Omental fat pad (tissue), 4 donors: ENCODE results near the gene DOCK7. TPM values are rescaled to one million over a fixed set of nuclear protein-coding genes. Genes with fewer than 3 reads are reported as not detected.

Experiments
- ATAC-seq: fragments of 150-250 bp; one replicate; pipeline ENCODE4 v1.9.1; 2016; ENCODE audit warnings: mild to moderate bottlenecking, moderate library complexity; ENCODE audit not compliant: low FRiP score
- DNase-seq: peaks from one replicate; pipeline ENCODE4 v3.0.0-alpha.2; 2019; ENCODE audit warnings: low spot score
- total RNA-seq, 4 donors: library from RNA; depleted of rRNA; stranded (reverse); fragments of >200 nt; gene quantifications; one replicate each; pipeline ENCODE4 v1.1.0, GENCODE V29; 2016
- TF ChIP-seq, protein P1 (sequence below), 3 donors: fragments of 450-650 bp; IDR thresholded peaks; one replicate each; pipeline ENCODE4 v1.5.1; 2016 to 2017; ENCODE audit warnings: antibody characterized with exemption in 3 of 3, mild to moderate bottlenecking in 3 of 3, moderate library complexity in 2 of 3

Gene DOCK7
- total RNA-seq, 4 donors from 2014 or later = 29.1 to 55.2 (median 31.0) TPM

DNA sequence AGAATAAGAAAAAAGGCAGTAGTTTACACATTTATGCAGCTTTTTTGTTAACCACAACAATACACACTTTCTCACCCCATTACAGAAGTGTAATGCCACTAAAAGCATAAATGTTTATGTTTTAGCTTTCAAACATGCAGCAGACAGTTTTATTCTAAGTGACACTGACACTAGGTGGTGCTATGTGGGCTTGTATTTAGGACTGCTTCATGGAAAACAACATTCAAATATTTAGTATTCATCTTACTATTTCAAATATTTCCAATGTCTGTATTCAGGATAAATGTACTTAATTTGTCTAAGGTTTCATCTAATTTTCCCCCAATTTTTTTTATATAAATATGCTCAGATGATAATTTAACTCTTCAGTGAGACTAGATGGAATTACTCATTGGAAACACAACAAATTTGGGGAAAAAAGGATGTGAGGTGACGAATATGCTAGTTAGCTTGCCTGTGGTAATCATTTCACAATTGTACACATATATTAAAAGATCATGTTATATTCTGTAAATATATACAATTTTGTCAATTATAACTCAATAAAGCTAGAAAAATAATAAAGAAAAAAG lies 179.9 kb downstream of the DOCK7 start:
- DNase-seq (no peak), ATAC-seq (no peak)
- TF ChIP-seq, protein P1, sequence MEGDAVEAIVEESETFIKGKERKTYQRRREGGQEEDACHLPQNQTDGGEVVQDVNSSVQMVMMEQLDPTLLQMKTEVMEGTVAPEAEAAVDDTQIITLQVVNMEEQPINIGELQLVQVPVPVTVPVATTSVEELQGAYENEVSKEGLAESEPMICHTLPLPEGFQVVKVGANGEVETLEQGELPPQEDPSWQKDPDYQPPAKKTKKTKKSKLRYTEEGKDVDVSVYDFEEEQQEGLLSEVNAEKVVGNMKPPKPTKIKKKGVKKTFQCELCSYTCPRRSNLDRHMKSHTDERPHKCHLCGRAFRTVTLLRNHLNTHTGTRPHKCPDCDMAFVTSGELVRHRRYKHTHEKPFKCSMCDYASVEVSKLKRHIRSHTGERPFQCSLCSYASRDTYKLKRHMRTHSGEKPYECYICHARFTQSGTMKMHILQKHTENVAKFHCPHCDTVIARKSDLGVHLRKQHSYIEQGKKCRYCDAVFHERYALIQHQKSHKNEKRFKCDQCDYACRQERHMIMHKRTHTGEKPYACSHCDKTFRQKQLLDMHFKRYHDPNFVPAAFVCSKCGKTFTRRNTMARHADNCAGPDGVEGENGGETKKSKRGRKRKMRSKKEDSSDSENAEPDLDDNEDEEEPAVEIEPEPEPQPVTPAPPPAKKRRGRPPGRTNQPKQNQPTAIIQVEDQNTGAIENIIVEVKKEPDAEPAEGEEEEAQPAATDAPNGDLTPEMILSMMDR (IDR thresholded peaks at IDR 0.05) = no peak

DNA sequence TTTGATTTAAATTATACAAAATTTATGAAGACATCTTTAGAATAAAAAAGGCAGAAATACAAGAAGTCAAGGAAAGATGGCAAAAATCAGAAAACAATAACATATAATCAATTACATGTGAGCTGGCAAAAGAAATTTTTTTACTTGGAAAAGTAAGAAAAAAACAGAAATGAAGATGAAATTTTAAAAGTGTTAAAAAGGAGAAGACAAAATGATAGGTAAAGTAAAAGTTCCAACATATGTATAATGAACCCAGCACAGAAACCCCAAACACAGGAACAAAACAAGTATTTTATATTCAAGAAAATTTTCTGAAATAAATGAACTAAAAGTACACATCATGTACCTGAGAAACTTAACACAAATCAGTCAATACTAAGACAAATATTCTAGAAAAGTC lies 188.0 kb downstream of the DOCK7 start:
- TF ChIP-seq, protein P1 (IDR thresholded peaks at IDR 0.05) = no peak
- no peak for DNase-seq
- ATAC-seq = no peak

DNA sequence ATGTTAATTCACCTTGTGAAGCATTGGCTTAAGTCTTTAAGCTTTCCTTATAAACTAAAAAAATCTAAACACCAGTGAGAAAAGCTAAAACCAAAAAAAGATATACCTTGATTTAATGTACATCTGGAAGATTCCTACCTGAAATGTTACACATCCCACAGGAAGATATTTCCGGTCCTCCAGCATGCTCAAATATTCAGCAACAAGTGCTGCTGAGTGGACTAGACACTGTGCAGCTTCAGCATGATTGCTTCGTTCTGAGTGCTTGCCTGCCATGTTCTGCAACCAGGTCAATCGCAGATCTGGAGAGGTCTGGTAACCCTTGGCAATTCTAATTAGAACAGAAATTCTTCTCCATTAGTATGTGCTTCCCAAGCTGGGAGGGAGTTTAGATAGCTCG lies 194.0 kb downstream of the DOCK7 start:
- no peak for DNase-seq
- TF ChIP-seq, protein P1 (IDR thresholded peaks at IDR 0.05) = no peak
- ATAC-seq = no peak

DNA sequence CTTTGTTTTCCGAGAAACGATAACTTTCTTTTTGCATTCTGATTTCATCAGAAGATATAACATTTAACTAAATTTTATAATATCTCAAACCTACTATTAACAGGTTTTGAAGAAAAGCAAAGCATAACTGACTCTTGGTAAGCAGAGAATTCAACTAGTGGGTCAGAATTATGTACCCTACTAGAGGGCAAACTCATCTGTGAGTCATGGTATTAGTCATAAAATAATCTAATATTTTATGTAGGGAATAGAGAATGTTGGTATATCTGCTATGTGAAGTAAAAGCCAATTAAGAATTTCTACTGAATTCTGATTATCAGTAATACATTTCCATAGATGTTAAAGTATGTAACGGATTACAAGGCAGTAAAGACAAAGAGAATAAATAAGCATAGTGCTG lies 194.5 kb downstream of the DOCK7 start:
- ATAC-seq (no peak), DNase-seq (no peak)
- TF ChIP-seq, protein P1 (IDR thresholded peaks at IDR 0.05) = no peak

DNA sequence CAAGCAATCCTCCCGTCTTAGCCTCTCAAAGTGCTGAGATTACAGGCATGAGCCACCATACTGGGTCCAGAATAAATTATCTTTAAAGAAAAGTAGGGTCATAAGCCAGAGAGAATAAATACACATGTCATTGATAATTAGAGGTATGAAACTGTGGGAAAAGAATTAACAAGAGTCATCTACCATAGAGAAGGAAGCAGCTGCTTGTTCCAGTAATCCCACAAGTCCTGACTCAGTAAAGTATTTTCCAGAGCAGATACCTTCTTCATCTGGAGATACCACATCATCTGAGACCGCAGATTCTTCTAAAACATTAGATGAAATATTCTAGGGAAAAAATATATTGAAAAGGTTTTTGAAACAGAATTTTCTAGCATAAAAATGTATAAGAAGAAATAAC lies 195.7 kb downstream of the DOCK7 start:
- TF ChIP-seq, protein P1 (IDR thresholded peaks at IDR 0.05) = no peak
- DNase-seq (no peak), ATAC-seq (no peak)

DNA sequence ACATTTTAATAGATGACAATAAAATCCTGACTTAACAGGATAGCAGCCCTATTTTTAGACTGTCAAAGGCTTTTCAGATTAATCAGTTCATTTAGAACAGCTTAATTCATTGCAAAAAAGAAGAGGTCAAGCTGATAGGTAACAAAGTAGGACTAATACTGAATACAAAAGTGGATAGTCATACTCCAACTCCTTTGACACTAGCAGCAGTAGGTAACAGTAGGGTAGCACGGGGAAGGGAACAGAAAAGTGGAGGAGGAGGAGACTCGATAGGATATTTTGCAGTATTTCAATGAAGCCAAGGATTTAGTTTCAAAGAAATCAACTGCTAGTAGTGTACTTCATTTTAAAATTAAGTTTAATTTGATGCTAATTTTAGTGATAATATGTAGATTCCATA lies 200.2 kb downstream of the DOCK7 start:
- DNase-seq (no peak), ATAC-seq (no peak)
- TF ChIP-seq, protein P1 (IDR thresholded peaks at IDR 0.05) = no peak

DNA sequence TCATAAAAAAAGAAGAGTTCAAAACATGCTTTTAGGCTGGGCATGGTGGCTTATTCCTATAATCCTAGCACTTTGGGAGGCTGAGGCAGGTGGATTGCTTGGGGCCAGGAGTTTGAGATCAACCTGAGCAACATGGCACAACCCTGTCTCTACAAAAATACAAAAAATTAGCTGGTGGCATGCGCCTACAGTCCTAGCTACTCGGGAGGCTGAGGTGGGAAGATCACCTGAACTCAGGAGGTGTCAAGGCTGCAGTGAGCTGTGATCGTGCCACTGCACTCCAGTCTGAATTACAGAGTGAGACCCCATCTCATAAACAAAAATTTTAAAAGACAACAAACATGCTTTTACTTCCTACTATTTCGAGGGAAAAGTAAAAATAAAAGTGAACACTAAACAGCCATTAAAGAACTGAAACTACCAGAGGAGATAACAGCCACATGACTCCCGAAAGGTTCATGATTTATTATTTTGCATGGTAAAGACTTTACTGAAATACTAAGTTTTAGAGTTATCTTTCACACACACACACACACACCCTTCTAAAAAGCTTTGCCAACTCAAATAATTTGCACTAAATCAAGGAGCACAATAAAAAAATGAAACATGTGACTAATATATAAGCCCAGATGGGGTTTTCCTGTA lies 203.2 kb downstream of the DOCK7 start:
- ATAC-seq = no peak
- DNase-seq = no peak
- TF ChIP-seq, protein P1 (IDR thresholded peaks at IDR 0.05) = no peak
